OCI-LY1 (cell line): ENCODE data around the gene ATP2C1.

Source experiments
- H2AFZ ChIP-seq: fragments of 200-600 bp; sonication (generic), shearing (Covaris generic); 2 replicates; pipeline ENCODE4 v1.6.0; 2014; ENCODE audit warnings: antibody characterized with exemption, mild to moderate bottlenecking, low read length
- H3F3A ChIP-seq: fragments of 200-600 bp; sonication (generic), shearing (Covaris generic); 2 replicates; pipeline ENCODE4 v1.6.0; 2014; ENCODE audit warnings: mild to moderate bottlenecking, antibody characterized with exemption, low read length, moderate library complexity; ENCODE audit not compliant: insufficient read depth
- H3K27ac ChIP-seq: fragments of 200-600 bp; sonication (generic); 2 replicates; pipeline ENCODE4 v1.5.1; 2014; ENCODE audit warnings: low read length, mixed run types, mild to moderate bottlenecking, low read depth; ENCODE audit not compliant: poor library complexity, severe bottlenecking
- H3K27me3 ChIP-seq: fragments of 200-600 bp; sonication (generic); 2 replicates; pipeline ENCODE4 v1.6.0; 2014; ENCODE audit warnings: antibody characterized with exemption, mild to moderate bottlenecking, low read length, moderate library complexity; ENCODE audit not compliant: insufficient read depth
- H3K36me3 ChIP-seq: fragments of 200-600 bp; sonication (generic); 2 replicates; pipeline ENCODE4 v1.6.1; 2014; ENCODE audit warnings: mild to moderate bottlenecking, antibody characterized with exemption, low read length, moderate library complexity, mixed read lengths; ENCODE audit not compliant: insufficient read depth
- H3K4me1 ChIP-seq: fragments of 200-600 bp; sonication (generic); 2 replicates; pipeline ENCODE4 v1.5.1; 2014; ENCODE audit warnings: mild to moderate bottlenecking, low read length, moderate library complexity; ENCODE audit not compliant: insufficient read depth, severe bottlenecking
- H3K4me2 ChIP-seq: fragments of 200-600 bp; sonication (generic), shearing (Covaris generic); 2 replicates; pipeline ENCODE4 v1.6.1; 2014; ENCODE audit warnings: low read length
- H3K4me3 ChIP-seq: fragments of 200-600 bp; sonication (generic); 2 replicates; pipeline ENCODE4 v1.5.1; 2014; ENCODE audit warnings: low read length, low read depth, mild to moderate bottlenecking, mixed read lengths; ENCODE audit not compliant: poor library complexity, severe bottlenecking
- H3K79me2 ChIP-seq: fragments of 200-600 bp; shearing (Covaris generic); 2 replicates; pipeline ENCODE4 v1.6.1; 2016; ENCODE audit warnings: mixed run types, low read length, mixed read lengths; ENCODE audit not compliant: insufficient read depth
- H3K9ac ChIP-seq: fragments of 200-600 bp; sonication (generic), shearing (Covaris generic); 2 replicates; pipeline ENCODE4 v1.6.1; 2014; ENCODE audit warnings: mild to moderate bottlenecking, low read length, mixed read lengths
- H3K9me2 ChIP-seq: fragments of 200-600 bp; sonication (generic), shearing (Covaris generic); 2 replicates; pipeline ENCODE4 v1.6.1; 2014; ENCODE audit warnings: low read depth, mild to moderate bottlenecking, low read length, mixed read lengths
- H3K9me3 ChIP-seq: fragments of 200-600 bp; shearing (Covaris generic); 2 replicates; pipeline ENCODE4 v1.6.1; 2014; ENCODE audit warnings: low read length, mixed read lengths
- H4K20me1 ChIP-seq: fragments of 200-600 bp; sonication (generic), shearing (Covaris generic); 2 replicates; pipeline ENCODE4 v1.6.0; 2016; ENCODE audit warnings: mild to moderate bottlenecking, low read length; ENCODE audit not compliant: insufficient read depth
- CTCF ChIP-seq: fragments of 200-600 bp; sonication (generic), shearing (Covaris generic); IDR thresholded peaks from 2 replicates; pipeline ENCODE4 v1.5.1; 2017; ENCODE audit warnings: mild to moderate bottlenecking, antibody characterized with exemption, low read length, moderate library complexity, mixed read lengths
- EZH2 ChIP-seq: fragments of 200-600 bp; sonication (generic), shearing (Covaris generic); IDR thresholded peaks from 2 replicates; pipeline ENCODE4 v1.8.0; 2017; ENCODE audit warnings: borderline replicate concordance, mixed run types, mild to moderate bottlenecking, antibody characterized with exemption, low read length, moderate library complexity, mixed read lengths

Gene ATP2C1

GRCh38 chr3:130941793-130942192 lies 47.9 kb downstream of the ATP2C1 start:
- Histone ChIP-seq H3K79me2 (no peaks in the 10 kb centered on the region), H3F3A (no peaks in the 10 kb centered on the region), H3K9me3 (no peaks in the 10 kb centered on the region), H3K4me3 (no peak overlapping the region), H3K27ac (no peak overlapping the region), H3K36me3 (peaks cover 85% of the 10 kb centered on the region), H3K4me2 (no peak overlapping the region), H3K9me2 (no peaks in the 10 kb centered on the region), H4K20me1 (no peaks in the 10 kb centered on the region), H3K27me3 (no peaks in the 10 kb centered on the region), H2AFZ (no peak overlapping the region), H3K9ac (no peak overlapping the region), H3K4me1 (no peaks in the 10 kb centered on the region)
- no peak for TF ChIP-seq CTCF
- TF ChIP-seq EZH2, result no peak

- Histone ChIP-seq H3K27ac (no peak overlapping the region), H3K36me3 (peaks cover 93% of the 10 kb centered on the region), H4K20me1 (no peaks in the 10 kb centered on the region), H3K79me2 (no peaks in the 10 kb centered on the region), H3K4me2 (no peak overlapping the region), H3K4me1 (no peaks in the 10 kb centered on the region), H3K4me3 (no peak overlapping the region), H3F3A (no peaks in the 10 kb centered on the region), H3K27me3 (no peaks in the 10 kb centered on the region), H3K9ac (no peak overlapping the region), H2AFZ (no peak overlapping the region), H3K9me2 (no peaks in the 10 kb centered on the region), H3K9me3 (no peaks in the 10 kb centered on the region)
- TF ChIP-seq CTCF (no peak), EZH2 (no peak)
Measured at GRCh38 chr3:130946882-130947281, 53.0 kb downstream of the ATP2C1 start.

- Histone ChIP-seq H3K4me3 (no peak overlapping the region), H3K9me2 (no peaks in the 10 kb centered on the region), H3F3A (no peaks in the 10 kb centered on the region), H2AFZ (no peak overlapping the region), H3K36me3 (peaks cover 92% of the 10 kb centered on the region), H3K27me3 (no peaks in the 10 kb centered on the region), H3K4me2 (no peak overlapping the region), H3K79me2 (no peaks in the 10 kb centered on the region), H3K27ac (no peak overlapping the region), H3K4me1 (no peaks in the 10 kb centered on the region), H3K9me3 (no peaks in the 10 kb centered on the region), H4K20me1 (no peaks in the 10 kb centered on the region), H3K9ac (no peak overlapping the region)
- TF ChIP-seq EZH2 (no peak), CTCF (no peak)
Measured at GRCh38 chr3:130948001-130948773, 54.3 kb downstream of the ATP2C1 start.
